Activated naive CD4-positive, alpha-beta T cell treated with anti-CD3 and anti-CD28 coated beads for 36 hours (primary cell): ENCODE measurements around the gene VPS54. TPM values are rescaled to one million over a fixed set of nuclear protein-coding genes. Genes with fewer than 3 reads are reported as not detected.

Experiments
- CTCF ChIA-PET: fragments of 350-600 bp; sonication (Branson Sonifier 250); formaldehyde crosslinking; loops from one replicate; lab custom pipeline; 2021; ENCODE audit warnings: antibody characterized with exemption; lab: Charles Lee
- DNase-seq: peaks from one replicate; pipeline ENCODE4 v3.0.0-alpha.2; 2020
- H3K27ac Mint-ChIP-seq: one replicate; pipeline ENCODE4 v1.8.0; 2021; ENCODE audit warnings: mild to moderate bottlenecking, mixed read lengths
- H3K27me3 Mint-ChIP-seq: one replicate; pipeline ENCODE4 v1.8.0; 2021; ENCODE audit warnings: low read depth, mixed read lengths
- H3K36me3 Mint-ChIP-seq: one replicate; pipeline ENCODE4 v1.8.0; 2021; ENCODE audit warnings: low read depth, mixed read lengths
- H3K4me1 Mint-ChIP-seq: one replicate; pipeline ENCODE4 v1.8.0; 2021; ENCODE audit warnings: low read depth, mixed read lengths
- H3K4me3 Mint-ChIP-seq: one replicate; pipeline ENCODE4 v1.8.0; 2021; ENCODE audit warnings: mild to moderate bottlenecking, moderate library complexity, mixed read lengths
- H3K9me3 Mint-ChIP-seq: one replicate; pipeline ENCODE4 v1.8.0; 2021; ENCODE audit warnings: mixed read lengths
- intact Hi-C: fragments of 100-400 bp; cut with micrococcal nuclease; formaldehyde crosslinking; loops from one replicate; pipeline ENCODE4 v1.15.1; 2023
- total RNA-seq, 2 experiments: library from RNA; stranded (reverse); gene quantifications; one replicate each; pipeline ENCODE4 v1.2.3, GENCODE V29; 2021

The VPS54 gene, protein sequence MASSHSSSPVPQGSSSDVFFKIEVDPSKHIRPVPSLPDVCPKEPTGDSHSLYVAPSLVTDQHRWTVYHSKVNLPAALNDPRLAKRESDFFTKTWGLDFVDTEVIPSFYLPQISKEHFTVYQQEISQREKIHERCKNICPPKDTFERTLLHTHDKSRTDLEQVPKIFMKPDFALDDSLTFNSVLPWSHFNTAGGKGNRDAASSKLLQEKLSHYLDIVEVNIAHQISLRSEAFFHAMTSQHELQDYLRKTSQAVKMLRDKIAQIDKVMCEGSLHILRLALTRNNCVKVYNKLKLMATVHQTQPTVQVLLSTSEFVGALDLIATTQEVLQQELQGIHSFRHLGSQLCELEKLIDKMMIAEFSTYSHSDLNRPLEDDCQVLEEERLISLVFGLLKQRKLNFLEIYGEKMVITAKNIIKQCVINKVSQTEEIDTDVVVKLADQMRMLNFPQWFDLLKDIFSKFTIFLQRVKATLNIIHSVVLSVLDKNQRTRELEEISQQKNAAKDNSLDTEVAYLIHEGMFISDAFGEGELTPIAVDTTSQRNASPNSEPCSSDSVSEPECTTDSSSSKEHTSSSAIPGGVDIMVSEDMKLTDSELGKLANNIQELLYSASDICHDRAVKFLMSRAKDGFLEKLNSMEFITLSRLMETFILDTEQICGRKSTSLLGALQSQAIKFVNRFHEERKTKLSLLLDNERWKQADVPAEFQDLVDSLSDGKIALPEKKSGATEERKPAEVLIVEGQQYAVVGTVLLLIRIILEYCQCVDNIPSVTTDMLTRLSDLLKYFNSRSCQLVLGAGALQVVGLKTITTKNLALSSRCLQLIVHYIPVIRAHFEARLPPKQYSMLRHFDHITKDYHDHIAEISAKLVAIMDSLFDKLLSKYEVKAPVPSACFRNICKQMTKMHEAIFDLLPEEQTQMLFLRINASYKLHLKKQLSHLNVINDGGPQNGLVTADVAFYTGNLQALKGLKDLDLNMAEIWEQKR
- 1 to 10 TPM; 7.0 to 7.7 TPM for total RNA-seq

DNA sequence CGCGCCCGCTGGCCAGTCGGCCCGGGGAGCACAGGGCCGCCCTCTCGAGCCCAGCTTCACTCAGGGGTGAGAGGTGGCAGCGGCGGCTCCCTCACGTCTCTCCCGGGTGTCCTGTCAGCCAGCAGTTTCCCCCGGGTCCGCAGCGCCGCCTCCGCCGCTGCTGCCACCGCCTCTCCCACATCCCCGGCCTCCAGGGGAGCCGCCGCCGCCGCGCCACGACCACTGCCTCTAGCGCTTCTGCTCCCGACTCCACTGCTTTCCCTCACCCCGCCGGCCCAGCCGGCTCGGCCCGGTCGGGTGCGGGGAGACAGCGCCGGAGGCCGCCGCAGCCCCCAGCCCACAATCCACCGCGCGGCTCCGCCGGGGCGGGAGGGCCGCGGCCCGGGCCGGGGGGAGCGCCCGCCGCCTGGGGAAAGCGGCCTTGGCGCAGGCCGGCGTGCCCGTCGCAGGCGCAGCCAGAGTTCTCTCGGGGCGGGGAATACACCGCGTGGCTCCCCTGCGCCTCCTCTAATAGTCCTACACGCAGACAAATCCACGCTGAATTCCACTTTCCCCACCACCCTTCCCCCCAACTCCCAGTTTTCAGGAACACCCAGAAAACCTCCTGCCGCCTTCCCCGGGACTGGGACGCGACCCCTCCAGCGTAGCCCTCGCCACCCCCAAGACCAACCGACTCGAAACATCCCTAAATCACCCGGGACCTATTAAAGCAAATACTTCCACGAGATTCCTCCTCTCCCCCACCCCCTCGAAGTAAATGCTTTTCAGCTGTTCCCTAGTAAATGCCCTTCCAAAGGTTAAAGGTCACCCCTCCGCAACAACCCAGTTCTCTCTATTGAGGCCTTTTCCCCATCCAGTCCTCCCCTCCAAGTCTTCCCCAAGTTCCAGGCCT, at the start of gene VPS54:
Gene VPS54 (minus strand): TSS at position 346 of the 892 bp plus-strand sequence. CDS start 35,429 bp downstream, outside the sequence.
- Mint-ChIP-seq H3K9me3 (no peaks in the 10 kb centered on the region), H3K36me3 (peaks cover 4% of the 10 kb centered on the region), H3K4me3 (peak within 1 kb of the TSS; percentile 95), H3K27ac (peak within 1 kb of the TSS; percentile 95), H3K27me3 (no peaks in the 10 kb centered on the region), H3K4me1 (peaks cover 34% of the 10 kb centered on the region)
- CTCF ChIA-PET, result no interaction called here
- intact Hi-C loops, result loop anchor here (1.0 to 5.0 kb wide), 5 partner anchors 41 to 431 kb away; partner anchors contain the start of genes MDH1, UGP2 and WDPCP
- DNase-seq, result peak; percentile 52

DNA sequence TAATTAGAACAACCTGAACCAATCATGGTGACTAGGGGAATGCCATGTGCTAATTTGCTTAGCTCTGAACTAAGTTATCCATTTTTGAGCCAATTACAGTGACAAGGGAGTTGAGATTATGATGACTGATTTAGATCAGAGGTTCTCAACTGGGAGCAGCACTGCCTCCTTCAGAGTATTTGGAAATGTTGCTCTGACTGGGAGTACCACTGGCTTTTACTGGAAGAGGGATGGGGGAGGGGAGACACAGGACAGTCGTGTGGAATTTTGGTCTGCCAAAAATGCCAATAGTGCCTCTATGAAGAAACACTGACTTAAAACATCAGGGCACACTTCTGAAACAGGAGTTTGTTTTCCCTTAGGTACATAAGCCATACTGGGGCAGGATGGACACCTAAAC, 48.1 kb upstream of the VPS54 start:
- intact Hi-C loops, result no loop called here
- no peak overlapping the region for H3K4me3 Mint-ChIP-seq
- H3K4me1 Mint-ChIP-seq, result peaks cover 35% of the 10 kb centered on the region
- no peaks in the 10 kb centered on the region for H3K9me3 Mint-ChIP-seq
- no peak for DNase-seq
- no peak overlapping the region for H3K27ac Mint-ChIP-seq
- CTCF ChIA-PET, result no interaction called here
- no peaks in the 10 kb centered on the region for H3K36me3 Mint-ChIP-seq
- no peaks in the 10 kb centered on the region for H3K27me3 Mint-ChIP-seq

DNA sequence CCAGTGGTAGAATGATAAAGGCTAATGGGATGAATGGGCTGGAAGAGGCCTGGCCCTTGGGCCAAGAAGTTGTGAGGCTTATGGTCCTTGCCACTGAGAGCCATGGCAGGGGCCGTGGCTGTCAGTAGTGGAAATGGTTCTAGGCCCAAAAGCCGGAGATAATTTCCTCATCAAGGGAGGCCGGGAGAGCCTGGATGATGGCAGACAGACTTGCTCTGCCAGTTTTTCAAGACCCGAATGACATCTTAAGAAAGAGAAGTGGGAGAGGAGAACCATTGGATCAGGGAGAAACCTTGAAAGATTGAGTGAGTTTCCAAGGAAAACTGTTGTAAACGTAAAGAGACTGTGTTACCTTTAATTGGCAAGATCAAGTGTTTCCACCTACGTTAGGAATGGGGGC, 46.3 kb upstream of the VPS54 start:
- no peak for DNase-seq
- Mint-ChIP-seq H3K27ac (peak overlapping the region; percentile 85), H3K27me3 (no peaks in the 10 kb centered on the region), H3K36me3 (no peaks in the 10 kb centered on the region), H3K4me3 (no peak overlapping the region), H3K9me3 (no peaks in the 10 kb centered on the region), H3K4me1 (peaks cover 36% of the 10 kb centered on the region)
- CTCF ChIA-PET, result interaction anchor here (3.1 kb wide), 1 partner anchor 262 kb away, joined by 17 read pairs; no protein-coding TSS in a partner anchor
- intact Hi-C loops, result loop anchor here (2.0 kb wide), 2 partner anchors 69 to 139 kb away; no protein-coding TSS in a partner anchor

DNA sequence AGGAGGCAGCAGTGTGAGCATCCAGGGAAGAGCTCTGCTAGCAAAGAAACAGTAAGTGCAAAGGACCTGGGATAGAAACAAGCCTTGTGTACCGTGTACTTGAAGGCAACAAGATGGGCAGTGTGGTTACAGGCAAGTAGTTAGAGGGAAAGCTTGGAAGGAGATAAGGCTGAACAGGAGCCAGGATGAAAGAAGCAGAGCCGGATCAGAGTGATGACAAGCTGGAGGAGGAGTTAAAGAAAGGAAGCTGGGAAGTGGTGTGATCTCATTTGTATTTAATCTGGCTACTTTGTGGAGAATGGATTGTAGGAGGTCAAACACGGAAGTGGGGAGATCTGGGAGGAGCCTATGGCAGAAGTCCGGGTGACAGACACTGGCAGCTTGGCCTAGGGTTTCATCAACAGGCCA, 44.7 kb upstream of the VPS54 start:
- no peak for DNase-seq
- Mint-ChIP-seq H3K36me3 (no peaks in the 10 kb centered on the region), H3K27ac (peak overlapping the region; percentile 85), H3K9me3 (no peaks in the 10 kb centered on the region), H3K4me3 (no peak overlapping the region), H3K27me3 (no peaks in the 10 kb centered on the region), H3K4me1 (peaks cover 36% of the 10 kb centered on the region)
- CTCF ChIA-PET, result interaction anchor here (0.6 to 3.1 kb wide), 4 partner anchors 9 to 264 kb away, joined by 3 to 17 read pairs (median 4); no protein-coding TSS in a partner anchor
- intact Hi-C loops, result loop anchor here (1.0 to 2.0 kb wide), 10 partner anchors 22 to 262 kb away; partner anchors contain the start of genes PELI1 and UGP2

DNA sequence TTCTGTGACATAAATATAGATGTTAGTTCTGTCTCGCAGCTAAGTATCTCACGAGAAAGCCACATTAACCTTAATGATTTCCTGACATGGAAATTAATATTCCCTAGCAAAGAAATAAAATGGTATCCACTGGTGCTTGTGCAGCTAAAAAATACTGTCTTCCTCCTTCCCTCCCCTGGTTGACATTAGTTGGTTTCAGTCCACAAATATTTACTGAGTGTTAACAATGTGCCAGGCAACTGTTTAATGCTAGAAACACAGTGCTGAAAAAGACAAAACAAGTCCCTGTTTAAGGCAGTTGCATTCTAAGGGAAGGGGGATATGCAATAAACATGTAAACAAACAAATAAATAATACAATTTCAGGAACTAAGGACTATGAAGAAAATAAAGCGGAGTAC, 44.2 kb upstream of the VPS54 start:
- intact Hi-C loops, result no loop called here
- Mint-ChIP-seq H3K36me3 (no peaks in the 10 kb centered on the region), H3K27me3 (no peaks in the 10 kb centered on the region), H3K27ac (no peak overlapping the region), H3K4me3 (no peak overlapping the region), H3K9me3 (no peaks in the 10 kb centered on the region), H3K4me1 (peaks cover 36% of the 10 kb centered on the region)
- CTCF ChIA-PET, result interaction anchor here (0.6 to 3.1 kb wide), 3 partner anchors 8 to 264 kb away, joined by 3 to 17 read pairs (median 4); no protein-coding TSS in a partner anchor
- DNase-seq, result no peak

DNA sequence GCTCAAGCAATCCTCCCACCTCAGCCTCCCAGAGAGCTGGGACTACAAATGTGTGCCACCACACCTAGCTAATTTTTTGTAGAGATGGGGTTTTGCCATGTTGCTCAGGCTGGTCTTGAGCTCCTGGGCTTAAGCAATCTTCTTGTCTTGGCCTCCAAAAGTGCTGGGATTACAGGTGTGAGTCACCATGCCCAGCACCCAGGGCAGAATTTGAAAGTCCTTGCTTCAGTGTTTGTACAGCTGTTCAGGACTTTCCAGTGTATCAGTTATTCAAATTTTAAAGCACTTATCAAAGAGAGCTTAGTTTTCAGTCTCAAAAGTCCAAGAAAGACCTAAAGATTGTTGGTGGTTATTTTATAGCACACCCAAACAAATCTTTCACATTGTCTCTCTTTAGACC, 43.6 kb upstream of the VPS54 start:
- Mint-ChIP-seq H3K9me3 (no peaks in the 10 kb centered on the region), H3K27ac (peak overlapping the region; percentile 23), H3K4me1 (peaks cover 36% of the 10 kb centered on the region), H3K27me3 (no peaks in the 10 kb centered on the region), H3K4me3 (no peak overlapping the region), H3K36me3 (no peaks in the 10 kb centered on the region)
- peak; percentile 36 for DNase-seq
- CTCF ChIA-PET, result interaction anchor here (0.6 to 3.1 kb wide), 4 partner anchors 9 to 444 kb away, joined by 3 to 17 read pairs (median 4); no protein-coding TSS in a partner anchor
- intact Hi-C loops, result no loop called here

DNA sequence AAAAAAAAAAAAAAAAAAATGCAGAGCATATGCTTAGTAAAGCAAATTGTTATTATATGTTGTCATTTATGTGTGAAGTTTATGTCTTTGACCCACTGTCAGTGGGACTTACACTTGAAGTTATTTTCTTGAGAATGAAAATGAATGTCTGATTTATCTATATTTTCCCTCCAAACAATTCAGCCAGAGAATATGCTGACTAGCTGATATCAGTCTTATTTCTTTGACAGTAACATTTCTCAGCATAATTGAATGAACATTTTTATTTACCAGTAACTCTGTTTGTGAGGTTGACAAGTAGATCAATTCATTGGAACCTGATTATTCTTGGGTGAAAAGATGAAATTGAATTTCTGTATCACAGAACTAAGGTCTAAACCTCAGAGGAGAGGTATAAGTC, 40.0 kb upstream of the VPS54 start:
- Mint-ChIP-seq H3K4me1 (peaks cover 26% of the 10 kb centered on the region), H3K27me3 (no peaks in the 10 kb centered on the region), H3K4me3 (no peak overlapping the region), H3K36me3 (no peaks in the 10 kb centered on the region), H3K9me3 (no peaks in the 10 kb centered on the region), H3K27ac (no peak overlapping the region)
- CTCF ChIA-PET, result interaction anchor here (0.7 to 1.0 kb wide), 2 partner anchors 121 to 267 kb away, joined by 3 to 4 read pairs; no protein-coding TSS in a partner anchor
- intact Hi-C loops, result no loop called here
- DNase-seq, result no peak

DNA sequence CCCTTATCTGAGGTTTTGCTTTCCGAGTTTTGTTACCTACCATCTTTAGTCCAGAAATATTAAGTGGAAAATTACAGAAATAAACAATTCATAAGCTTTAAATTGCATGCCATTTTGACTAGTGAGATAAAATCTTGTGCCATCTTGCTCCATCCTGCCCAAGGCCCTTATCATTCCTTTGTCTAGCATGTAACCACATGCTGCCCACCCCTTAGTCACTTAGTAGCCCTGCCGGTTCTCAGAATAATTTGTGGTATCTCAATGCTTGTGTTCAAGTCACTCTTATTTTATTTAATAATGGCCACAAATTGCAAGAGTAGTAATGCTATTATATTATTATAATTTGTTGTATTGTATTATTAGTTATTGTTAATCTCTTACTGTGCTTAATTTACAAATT, 36.8 kb upstream of the VPS54 start:
- no peak for DNase-seq
- Mint-ChIP-seq H3K27me3 (no peaks in the 10 kb centered on the region), H3K4me1 (peaks cover 32% of the 10 kb centered on the region), H3K36me3 (no peaks in the 10 kb centered on the region), H3K27ac (no peak overlapping the region), H3K4me3 (no peak overlapping the region), H3K9me3 (no peaks in the 10 kb centered on the region)
- intact Hi-C loops, result no loop called here
- CTCF ChIA-PET, result interaction anchor here (14.7 kb wide), 1 partner anchor 273 kb away, joined by 350 read pairs; no protein-coding TSS in a partner anchor

DNA sequence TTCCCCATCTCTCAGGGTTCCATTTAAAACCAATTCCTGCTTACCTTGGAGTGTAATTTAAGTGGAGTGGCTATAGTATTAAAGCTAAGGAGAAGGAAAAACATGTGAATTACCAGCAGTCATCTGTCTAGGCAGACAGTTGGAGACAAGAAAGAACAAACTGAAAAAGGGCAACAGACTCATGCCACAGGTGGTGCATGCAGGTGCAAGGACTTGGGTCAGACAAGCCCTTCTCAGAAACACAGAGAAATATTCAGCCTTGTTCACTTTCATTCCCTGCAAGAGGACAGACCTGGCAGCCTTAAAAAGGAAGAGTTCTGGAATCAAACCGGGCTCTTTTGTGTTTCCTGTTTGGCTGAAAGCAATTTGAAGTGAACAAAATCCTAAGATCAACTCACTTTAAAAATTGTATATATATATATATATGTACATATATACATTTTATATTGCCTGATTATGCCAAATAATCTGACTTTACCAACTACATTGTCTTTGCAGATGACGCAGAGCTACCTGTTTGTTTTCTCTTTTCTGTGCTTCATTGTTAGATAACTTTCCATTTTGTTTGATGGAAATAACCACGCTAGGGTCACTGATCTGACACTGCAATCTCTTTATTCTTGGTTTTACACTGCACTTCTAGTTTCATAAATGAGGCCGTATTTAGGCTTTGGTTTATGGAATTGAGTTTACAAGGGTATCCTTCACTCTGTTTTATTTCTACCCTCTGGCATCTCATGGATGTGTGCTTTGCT, 35.1 kb upstream of the VPS54 start:
- Mint-ChIP-seq H3K36me3 (no peaks in the 10 kb centered on the region), H3K27ac (no peak overlapping the region), H3K27me3 (no peaks in the 10 kb centered on the region), H3K4me3 (no peak overlapping the region), H3K9me3 (no peaks in the 10 kb centered on the region), H3K4me1 (peaks cover 39% of the 10 kb centered on the region)
- CTCF ChIA-PET, result interaction anchor here (0.6 to 14.7 kb wide), 7 partner anchors 8 to 275 kb away, joined by 3 to 350 read pairs (median 4); no protein-coding TSS in a partner anchor
- no peak for DNase-seq
- intact Hi-C loops, result no loop called here

DNA sequence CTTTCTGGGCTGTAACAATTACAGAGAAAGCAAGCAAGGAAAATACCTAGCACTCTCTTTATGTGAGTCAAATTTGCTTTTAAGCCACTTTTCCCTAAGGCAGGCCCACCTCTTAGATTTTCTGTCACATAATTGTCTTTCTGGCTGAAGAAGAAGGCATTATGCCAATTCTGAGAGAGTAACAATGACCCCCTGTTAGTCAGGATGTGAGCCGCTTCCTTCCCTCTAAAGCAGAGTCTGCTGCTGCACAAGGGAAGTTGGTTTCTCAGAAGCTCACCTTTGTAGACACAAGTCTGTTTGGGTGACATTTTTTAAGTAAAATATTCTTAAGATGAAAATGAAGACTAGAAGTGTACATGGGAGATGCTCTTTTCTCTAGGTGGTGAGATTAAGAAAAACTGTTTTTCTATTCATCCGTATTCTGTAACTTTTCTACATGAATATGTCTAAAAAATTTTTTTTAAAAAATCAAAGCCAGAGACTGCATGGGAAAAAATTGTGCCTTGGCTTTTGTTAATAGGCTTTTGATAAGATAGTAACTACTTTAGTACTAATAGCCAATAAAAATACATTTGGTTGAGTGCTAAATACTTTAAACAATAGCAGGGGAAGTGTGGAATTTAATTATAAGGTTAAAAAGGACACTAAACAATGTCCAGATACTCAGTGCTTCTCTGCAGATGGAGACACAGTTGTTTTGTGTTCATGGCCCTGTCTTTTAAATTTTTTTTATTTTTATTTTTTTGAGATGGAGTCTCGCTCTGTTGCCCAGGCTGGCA, 33.4 kb upstream of the VPS54 start:
- DNase-seq, result peak; percentile 38

More for the DNA sequence above, 33.4 kb upstream of the VPS54 start:
- intact Hi-C loops, result no loop called here
- Mint-ChIP-seq H3K27me3 (no peaks in the 10 kb centered on the region), H3K9me3 (no peaks in the 10 kb centered on the region), H3K36me3 (no peaks in the 10 kb centered on the region), H3K4me1 (peaks cover 39% of the 10 kb centered on the region), H3K4me3 (no peak overlapping the region), H3K27ac (peak overlapping the region; percentile 8)
- CTCF ChIA-PET, result interaction anchor here (0.7 to 14.7 kb wide), 3 partner anchors 90 to 277 kb away, joined by 3 to 350 read pairs (median 3); no protein-coding TSS in a partner anchor
